NT2/D1 (cell line): ENCODE results near the gene SLC12A5.

Experiments used
- YY1 ChIP-seq: IDR thresholded peaks from 2 replicates; pipeline ENCODE4 v1.6.1; 2011; ENCODE audit not compliant: insufficient read length, insufficient read depth
- ZNF274 ChIP-seq: IDR thresholded peaks from 2 replicates; pipeline ENCODE4 v1.6.1; 2011; ENCODE audit warnings: mild to moderate bottlenecking, low read depth, low read length

GRCh38 chr20:46101957-46102356, 72.9 kb downstream of the SLC12A5 start:
- no peak for TF ChIP-seq YY1
- no peak for TF ChIP-seq ZNF274
